Activated T-helper 1 cell treated with anti-CD3 and anti-CD28 coated beads, Interleukin-12 subunit alpha, Interleukin-12 subunit beta, Interleukin-2, Interleukin-4 antibody, amounts not matched to agents 30 ng/mL and 10 ng/mL and 1 ng/mL, durations not matched to agents 14 hours and 24 hours and 36 hours (primary cell): Measurements from ENCODE around the gene RABGGTA. TPM values are rescaled to one million over a fixed set of nuclear protein-coding genes. Genes with fewer than 3 reads are reported as not detected.

Experiments used
- DNase-seq: peaks from one replicate; pipeline ENCODE4 v3.0.0; 2021; ENCODE audit warnings: low spot score
- H3K27ac Mint-ChIP-seq: one replicate; pipeline ENCODE4 v1.8.0; 2021; ENCODE audit warnings: mild to moderate bottlenecking, mixed read lengths
- H3K27me3 Mint-ChIP-seq: one replicate; pipeline ENCODE4 v1.8.0; 2022; ENCODE audit warnings: mild to moderate bottlenecking, moderate library complexity, mixed read lengths; ENCODE audit not compliant: insufficient read depth
- H3K36me3 Mint-ChIP-seq: one replicate; pipeline ENCODE4 v1.8.0; 2021; ENCODE audit warnings: low read depth, mixed read lengths
- H3K4me1 Mint-ChIP-seq: one replicate; pipeline ENCODE4 v1.8.0; 2021; ENCODE audit warnings: low read depth, mixed read lengths
- H3K4me3 Mint-ChIP-seq: one replicate; pipeline ENCODE4 v1.8.0; 2021; ENCODE audit warnings: mild to moderate bottlenecking, moderate library complexity, mixed read lengths
- H3K9me3 Mint-ChIP-seq: one replicate; pipeline ENCODE4 v1.8.0; 2021; ENCODE audit warnings: mixed read lengths
- intact Hi-C: fragments of 100-400 bp; cut with micrococcal nuclease; formaldehyde crosslinking; loops from one replicate; pipeline ENCODE4 v1.15.1; 2024
- total RNA-seq: library from RNA; stranded (reverse); gene quantifications from 2 replicates; pipeline ENCODE4 v1.2.3, GENCODE V29; 2022

The RABGGTA gene
- total RNA-seq, 1 donor from 2014 or later, result 52.2 TPM

GRCh38 chr14:24258548-24259265 is 12.7 kb downstream of the RABGGTA start:
- no peak overlapping the region for H3K4me3 Mint-ChIP-seq
- no peaks in the 10 kb centered on the region for H3K4me1 Mint-ChIP-seq
- no peaks in the 10 kb centered on the region for H3K9me3 Mint-ChIP-seq
- H3K36me3 Mint-ChIP-seq, result peaks cover 4% of the 10 kb centered on the region
- no peaks in the 10 kb centered on the region for H3K27me3 Mint-ChIP-seq
- intact Hi-C loops, result no loop called here
- no peak for DNase-seq
- no peak overlapping the region for H3K27ac Mint-ChIP-seq

GRCh38 chr14:24258119-24258518 is 13.3 kb downstream of the RABGGTA start:
- Mint-ChIP-seq H3K4me3 (no peak overlapping the region), H3K27me3 (no peaks in the 10 kb centered on the region), H3K36me3 (peaks cover 4% of the 10 kb centered on the region), H3K9me3 (no peaks in the 10 kb centered on the region), H3K27ac (no peak overlapping the region), H3K4me1 (no peaks in the 10 kb centered on the region)
- intact Hi-C loops, result no loop called here
- no peak for DNase-seq

- Mint-ChIP-seq H3K4me1 (no peaks in the 10 kb centered on the region), H3K27ac (no peak overlapping the region), H3K9me3 (no peaks in the 10 kb centered on the region), H3K4me3 (no peak overlapping the region), H3K36me3 (peaks cover 4% of the 10 kb centered on the region), H3K27me3 (no peaks in the 10 kb centered on the region)
- intact Hi-C loops, result no loop called here
- DNase-seq, result no peak
Observed at GRCh38 chr14:24256960-24257359, 14.4 kb downstream of the RABGGTA start.

GRCh38 chr14:24255931-24256711 is 15.3 kb downstream of the RABGGTA start:
- H3K4me1 Mint-ChIP-seq, result peaks cover 7% of the 10 kb centered on the region
- intact Hi-C loops, result no loop called here
- DNase-seq, result no peak
- peaks cover 4% of the 10 kb centered on the region for H3K36me3 Mint-ChIP-seq
- H3K4me3 Mint-ChIP-seq, result no peak overlapping the region
- no peaks in the 10 kb centered on the region for H3K9me3 Mint-ChIP-seq
- H3K27ac Mint-ChIP-seq, result no peak overlapping the region
- no peaks in the 10 kb centered on the region for H3K27me3 Mint-ChIP-seq

DNA sequence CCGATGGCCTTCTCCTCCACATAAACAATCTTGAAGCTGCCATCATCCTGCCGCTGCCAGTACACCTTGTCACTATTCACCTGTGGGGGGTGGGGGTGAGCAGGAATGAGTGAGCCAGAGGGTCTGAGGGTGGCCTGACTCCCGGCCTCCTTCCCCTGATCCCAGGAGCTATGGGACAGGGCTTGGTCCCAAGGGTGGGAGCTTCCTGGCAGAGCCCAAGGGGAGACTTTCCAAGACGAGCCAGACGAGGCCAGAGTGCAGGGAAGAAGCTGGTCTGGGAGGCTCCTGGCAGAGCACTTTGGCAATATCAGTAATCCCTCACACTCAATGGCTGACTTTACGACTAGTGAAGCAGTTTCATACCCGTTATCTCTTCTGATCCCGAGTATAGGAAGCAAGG is 16.0 kb downstream of the RABGGTA start:
- Mint-ChIP-seq H3K27me3 (no peaks in the 10 kb centered on the region), H3K27ac (no peak overlapping the region), H3K4me3 (no peak overlapping the region), H3K9me3 (no peaks in the 10 kb centered on the region), H3K4me1 (peaks cover 13% of the 10 kb centered on the region), H3K36me3 (peaks cover 5% of the 10 kb centered on the region)
- no peak for DNase-seq
- intact Hi-C loops, result no loop called here

- H3K36me3 Mint-ChIP-seq, result peaks cover 9% of the 10 kb centered on the region
- no peaks in the 10 kb centered on the region for H3K9me3 Mint-ChIP-seq
- no peak overlapping the region for H3K4me3 Mint-ChIP-seq
- no peak for DNase-seq
- intact Hi-C loops, result no loop called here
- H3K27me3 Mint-ChIP-seq, result no peaks in the 10 kb centered on the region
- no peak overlapping the region for H3K27ac Mint-ChIP-seq
- H3K4me1 Mint-ChIP-seq, result peaks cover 20% of the 10 kb centered on the region
Observed at GRCh38 chr14:24254630-24255392, 16.6 kb downstream of the RABGGTA start.

GRCh38 chr14:24253936-24254335 is 17.5 kb downstream of the RABGGTA start:
- no peak overlapping the region for H3K4me3 Mint-ChIP-seq
- H3K4me1 Mint-ChIP-seq, result peaks cover 26% of the 10 kb centered on the region
- peaks cover 11% of the 10 kb centered on the region for H3K36me3 Mint-ChIP-seq
- no peaks in the 10 kb centered on the region for H3K27me3 Mint-ChIP-seq
- H3K27ac Mint-ChIP-seq, result no peak overlapping the region
- intact Hi-C loops, result no loop called here
- no peaks in the 10 kb centered on the region for H3K9me3 Mint-ChIP-seq
- DNase-seq, result no peak

DNA sequence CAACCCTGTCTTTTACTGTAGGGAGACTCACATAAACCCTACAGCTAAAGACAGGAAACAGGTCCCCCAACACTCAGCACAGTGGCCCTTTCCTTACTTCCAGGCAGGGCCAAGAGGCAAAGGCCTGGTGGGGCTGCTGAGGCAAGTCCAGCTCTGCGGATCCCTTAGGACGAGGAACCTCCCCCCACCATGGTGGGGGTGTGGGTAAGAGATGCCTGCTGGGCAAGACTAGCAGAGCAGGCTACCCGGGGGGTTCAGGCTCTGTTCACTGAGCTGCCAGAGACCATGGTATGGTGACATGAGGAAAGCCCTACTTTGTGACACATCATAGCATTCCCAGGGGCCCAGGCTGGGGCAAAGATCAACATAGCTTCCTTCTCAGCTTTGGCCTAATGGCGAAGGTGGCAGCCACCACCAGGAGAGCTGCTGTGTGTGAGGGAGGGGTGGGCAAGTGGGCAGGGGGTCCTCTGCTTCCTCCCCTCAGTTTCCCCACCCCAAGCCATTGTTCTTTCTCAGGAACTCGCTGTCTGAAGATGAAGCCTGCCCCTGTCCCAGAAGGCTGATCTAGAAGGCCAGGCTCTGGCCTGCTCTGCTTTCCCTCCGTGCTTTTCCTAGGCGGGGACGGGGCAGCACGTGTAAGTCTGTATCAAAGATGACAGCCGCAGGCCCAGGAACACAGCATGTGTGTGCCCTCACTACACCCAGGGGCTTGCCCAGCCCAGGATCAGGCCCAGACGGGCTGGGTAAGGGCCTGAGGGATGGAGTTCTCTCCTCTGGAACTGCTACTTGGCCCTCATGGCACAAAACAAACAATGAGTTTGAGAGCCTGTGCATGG is 18.9 kb downstream of the RABGGTA start:
- no peak for DNase-seq
- no peak overlapping the region for H3K27ac Mint-ChIP-seq
- peaks cover 17% of the 10 kb centered on the region for H3K36me3 Mint-ChIP-seq
- no peaks in the 10 kb centered on the region for H3K9me3 Mint-ChIP-seq
- H3K4me1 Mint-ChIP-seq, result peaks cover 37% of the 10 kb centered on the region
- H3K4me3 Mint-ChIP-seq, result no peak overlapping the region
- no peaks in the 10 kb centered on the region for H3K27me3 Mint-ChIP-seq
- intact Hi-C loops, result no loop called here

GRCh38 chr14:24251880-24252288 is 19.5 kb downstream of the RABGGTA start:
- intact Hi-C loops, result no loop called here

DNA sequence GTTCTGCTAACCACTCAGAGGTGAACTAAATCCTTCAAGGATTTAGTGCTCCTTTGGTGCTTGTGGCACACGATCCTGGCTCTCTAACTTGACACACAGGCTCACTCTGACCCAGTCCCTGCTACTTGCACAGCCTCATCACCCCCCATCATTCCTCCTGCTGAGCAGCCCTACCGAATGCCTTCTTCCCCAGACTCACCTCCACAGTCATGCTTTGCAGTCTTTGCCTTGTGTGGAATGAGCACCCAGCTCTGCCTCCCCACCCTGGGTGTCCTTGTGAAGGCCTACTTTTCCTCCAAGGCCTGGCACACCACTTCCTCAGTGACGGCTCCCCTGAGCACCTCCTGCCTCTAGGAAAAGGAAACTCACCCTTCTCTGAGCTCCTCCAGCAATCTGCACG is 21.0 kb downstream of the RABGGTA start:
- peak overlapping the region; percentile 61 for H3K27ac Mint-ChIP-seq
- H3K9me3 Mint-ChIP-seq, result no peaks in the 10 kb centered on the region
- H3K4me1 Mint-ChIP-seq, result peaks cover 46% of the 10 kb centered on the region
- H3K4me3 Mint-ChIP-seq, result peak overlapping the region; percentile 40
- H3K27me3 Mint-ChIP-seq, result no peaks in the 10 kb centered on the region
- DNase-seq, result no peak
- H3K36me3 Mint-ChIP-seq, result peaks cover 21% of the 10 kb centered on the region
- intact Hi-C loops, result no loop called here

More at GRCh38 chr14:24251880-24252288, 19.5 kb downstream of the RABGGTA start:
- no peak overlapping the region for H3K27ac Mint-ChIP-seq
- no peak overlapping the region for H3K4me3 Mint-ChIP-seq
- H3K4me1 Mint-ChIP-seq, result peaks cover 43% of the 10 kb centered on the region
- no peak for DNase-seq
- H3K27me3 Mint-ChIP-seq, result no peaks in the 10 kb centered on the region
- peaks cover 19% of the 10 kb centered on the region for H3K36me3 Mint-ChIP-seq
- H3K9me3 Mint-ChIP-seq, result no peaks in the 10 kb centered on the region

- H3K27ac Mint-ChIP-seq, result peak overlapping the region; percentile 61
- H3K9me3 Mint-ChIP-seq, result no peaks in the 10 kb centered on the region
- DNase-seq, result no peak
- intact Hi-C loops, result no loop called here
- H3K4me3 Mint-ChIP-seq, result peak overlapping the region; percentile 41
- H3K4me1 Mint-ChIP-seq, result peaks cover 51% of the 10 kb centered on the region
- H3K27me3 Mint-ChIP-seq, result no peaks in the 10 kb centered on the region
- peaks cover 18% of the 10 kb centered on the region for H3K36me3 Mint-ChIP-seq
Observed at GRCh38 chr14:24249230-24250021, 22.0 kb downstream of the RABGGTA start.

DNA sequence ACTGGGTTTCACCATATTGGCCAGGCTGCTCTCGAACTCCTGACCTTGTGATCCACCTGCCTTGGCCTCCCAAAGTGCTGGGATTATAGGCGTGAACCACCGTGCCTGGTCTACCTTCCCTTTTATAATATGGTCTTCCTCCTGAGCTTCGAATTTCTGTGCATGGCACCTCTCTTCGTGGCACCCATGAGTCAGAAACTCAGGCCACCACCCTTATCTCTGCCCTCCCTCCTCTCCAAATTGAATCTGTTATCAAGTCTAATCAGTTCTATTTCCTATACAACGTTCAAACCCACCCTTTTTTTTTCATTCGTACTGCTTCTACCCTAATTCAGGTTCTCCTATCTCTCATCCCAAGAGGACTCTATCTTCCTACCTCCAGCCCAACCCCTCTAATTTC is 24.0 kb downstream of the RABGGTA start:
- intact Hi-C loops, result no loop called here
- no peak for DNase-seq
- Mint-ChIP-seq H3K27ac (peak overlapping the region; percentile 67), H3K4me3 (peak overlapping the region; percentile 28), H3K36me3 (peaks cover 18% of the 10 kb centered on the region), H3K9me3 (no peaks in the 10 kb centered on the region), H3K4me1 (peaks cover 63% of the 10 kb centered on the region), H3K27me3 (no peaks in the 10 kb centered on the region)
